ENCODE data around the gene ZBTB16. TPM values are rescaled to one million over a fixed set of nuclear protein-coding genes. Genes with fewer than 3 reads are reported as not detected.

The ZBTB16 gene
- total RNA-seq, 1 donor = under 0.01 TPM

- Histone ChIP-seq H3K79me2 (ENCODE audit: insufficient read depth, low read length) (no peaks in the 10 kb centered on the region), H3K4me2 (ENCODE audit: insufficient read depth, low read length) (no peak overlapping the region), H3K9me3 (ENCODE audit: low read depth, low read length) (no peaks in the 10 kb centered on the region), H3K36me3 (ENCODE audit: insufficient read depth, low read length) (no peaks in the 10 kb centered on the region), H3K4me3 (ENCODE audit: insufficient read depth, low read length) (no peak overlapping the region), H4K20me1 (ENCODE audit: insufficient read depth, low read length) (no peaks in the 10 kb centered on the region), H2AFZ (ENCODE audit: low read length) (no peak overlapping the region), H3K27me3 (ENCODE audit: insufficient read depth, low read length) (peaks cover 9% of the 10 kb centered on the region), H3K27ac (ENCODE audit: low read depth, low read length) (no peak overlapping the region), H3K4me1 (ENCODE audit: insufficient read depth, low read length) (peaks cover 11% of the 10 kb centered on the region)
- TF ChIP-seq, protein P1, sequence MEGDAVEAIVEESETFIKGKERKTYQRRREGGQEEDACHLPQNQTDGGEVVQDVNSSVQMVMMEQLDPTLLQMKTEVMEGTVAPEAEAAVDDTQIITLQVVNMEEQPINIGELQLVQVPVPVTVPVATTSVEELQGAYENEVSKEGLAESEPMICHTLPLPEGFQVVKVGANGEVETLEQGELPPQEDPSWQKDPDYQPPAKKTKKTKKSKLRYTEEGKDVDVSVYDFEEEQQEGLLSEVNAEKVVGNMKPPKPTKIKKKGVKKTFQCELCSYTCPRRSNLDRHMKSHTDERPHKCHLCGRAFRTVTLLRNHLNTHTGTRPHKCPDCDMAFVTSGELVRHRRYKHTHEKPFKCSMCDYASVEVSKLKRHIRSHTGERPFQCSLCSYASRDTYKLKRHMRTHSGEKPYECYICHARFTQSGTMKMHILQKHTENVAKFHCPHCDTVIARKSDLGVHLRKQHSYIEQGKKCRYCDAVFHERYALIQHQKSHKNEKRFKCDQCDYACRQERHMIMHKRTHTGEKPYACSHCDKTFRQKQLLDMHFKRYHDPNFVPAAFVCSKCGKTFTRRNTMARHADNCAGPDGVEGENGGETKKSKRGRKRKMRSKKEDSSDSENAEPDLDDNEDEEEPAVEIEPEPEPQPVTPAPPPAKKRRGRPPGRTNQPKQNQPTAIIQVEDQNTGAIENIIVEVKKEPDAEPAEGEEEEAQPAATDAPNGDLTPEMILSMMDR (IDR thresholded peaks at IDR 0.05; ENCODE audit: extremely low read depth, low read depth, low read length) = no peak
- DNase-seq (ENCODE audit: insufficient read length, low spot score, missing footprints) = no peak
Observed at GRCh38 chr11:114083391-114084252, 24.1 kb downstream of the ZBTB16 start.

DNA sequence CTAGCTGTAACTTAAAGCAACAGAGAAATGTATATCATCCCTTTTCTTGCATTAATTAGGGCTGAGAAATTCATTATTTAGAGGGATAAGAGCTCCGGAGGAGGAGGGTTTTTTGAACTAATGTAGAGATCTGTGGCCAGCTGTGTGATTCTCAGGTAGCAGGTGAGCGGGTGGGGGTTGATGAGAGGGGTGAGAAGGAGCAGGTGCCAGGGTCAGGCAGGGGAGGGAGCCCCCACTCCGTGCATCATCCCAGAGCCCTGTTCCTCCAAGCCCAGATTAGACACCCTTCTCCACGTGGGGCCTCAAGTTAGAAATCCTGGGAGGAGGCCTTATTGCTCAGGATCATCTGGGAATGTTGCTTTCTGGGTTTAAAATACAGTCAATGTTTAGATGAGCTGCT is 24.9 kb downstream of the ZBTB16 start:
- Histone ChIP-seq H2AFZ (ENCODE audit: low read length) (no peak overlapping the region), H4K20me1 (ENCODE audit: insufficient read depth, low read length) (no peaks in the 10 kb centered on the region), H3K79me2 (ENCODE audit: insufficient read depth, low read length) (no peaks in the 10 kb centered on the region), H3K27me3 (ENCODE audit: insufficient read depth, low read length) (peaks cover 4% of the 10 kb centered on the region), H3K4me2 (ENCODE audit: insufficient read depth, low read length) (no peak overlapping the region), H3K9me3 (ENCODE audit: low read depth, low read length) (no peaks in the 10 kb centered on the region), H3K4me1 (ENCODE audit: insufficient read depth, low read length) (peaks cover 11% of the 10 kb centered on the region), H3K36me3 (ENCODE audit: insufficient read depth, low read length) (no peaks in the 10 kb centered on the region), H3K27ac (ENCODE audit: low read depth, low read length) (no peak overlapping the region), H3K4me3 (ENCODE audit: insufficient read depth, low read length) (no peak overlapping the region)
- TF ChIP-seq, protein P1 (IDR thresholded peaks at IDR 0.05; ENCODE audit: extremely low read depth, low read depth, low read length) = no peak
- no peak for DNase-seq (ENCODE audit: insufficient read length, low spot score, missing footprints)

- Histone ChIP-seq H3K9me3 (ENCODE audit: low read depth, low read length) (no peaks in the 10 kb centered on the region), H3K4me1 (ENCODE audit: insufficient read depth, low read length) (peaks cover 11% of the 10 kb centered on the region), H3K36me3 (ENCODE audit: insufficient read depth, low read length) (no peaks in the 10 kb centered on the region), H3K27me3 (ENCODE audit: insufficient read depth, low read length) (no peaks in the 10 kb centered on the region), H3K4me2 (ENCODE audit: insufficient read depth, low read length) (no peak overlapping the region), H3K79me2 (ENCODE audit: insufficient read depth, low read length) (no peaks in the 10 kb centered on the region), H2AFZ (ENCODE audit: low read length) (no peak overlapping the region), H3K27ac (ENCODE audit: low read depth, low read length) (no peak overlapping the region), H3K4me3 (ENCODE audit: insufficient read depth, low read length) (no peak overlapping the region), H4K20me1 (ENCODE audit: insufficient read depth, low read length) (no peaks in the 10 kb centered on the region)
- no peak for DNase-seq (ENCODE audit: insufficient read length, low spot score, missing footprints)
- TF ChIP-seq, protein P1 (IDR thresholded peaks at IDR 0.05; ENCODE audit: extremely low read depth, low read depth, low read length) = no peak
Observed at GRCh38 chr11:114085965-114086793, 26.7 kb downstream of the ZBTB16 start.

- no peak overlapping the region for H2AFZ ChIP-seq (ENCODE audit: low read length)
- H3K4me3 ChIP-seq (ENCODE audit: insufficient read depth, low read length) = no peak overlapping the region
- H3K4me2 ChIP-seq (ENCODE audit: insufficient read depth, low read length) = no peak overlapping the region
- no peaks in the 10 kb centered on the region for H3K9me3 ChIP-seq (ENCODE audit: low read depth, low read length)
- H4K20me1 ChIP-seq (ENCODE audit: insufficient read depth, low read length) = no peaks in the 10 kb centered on the region
- TF ChIP-seq, protein P1 (IDR thresholded peaks at IDR 0.05; ENCODE audit: extremely low read depth, low read depth, low read length) = no peak
- H3K79me2 ChIP-seq (ENCODE audit: insufficient read depth, low read length) = no peaks in the 10 kb centered on the region
- no peak for DNase-seq (ENCODE audit: insufficient read length, low spot score, missing footprints)
- no peak overlapping the region for H3K27ac ChIP-seq (ENCODE audit: low read depth, low read length)
- H3K27me3 ChIP-seq (ENCODE audit: insufficient read depth, low read length) = no peaks in the 10 kb centered on the region
- peaks cover 5% of the 10 kb centered on the region for H3K4me1 ChIP-seq (ENCODE audit: insufficient read depth, low read length)
- no peaks in the 10 kb centered on the region for H3K36me3 ChIP-seq (ENCODE audit: insufficient read depth, low read length)
Observed at GRCh38 chr11:114087025-114087424, 27.5 kb downstream of the ZBTB16 start.
